Stimulated activated CD4-positive, alpha-beta T cell treated with anti-CD3 and anti-CD28 coated beads, Interleukin-12 subunit alpha, Interleukin-12 subunit beta, amount 100 ng/mL, for 24 hours (primary cell): ENCODE measurements around the gene INHBE.
"Not testable (repeated sequence)": the region's sequence is repeated elsewhere in the genome, so short reads cannot be mapped to it uniquely, and the experiment has no call there.

Experiments used
- DNase-seq, 2 experiments: peaks; one replicate each; pipeline ENCODE4 v3.0.0-alpha.2; 2020; ENCODE audit warnings: low read depth in 2 of 2

Gene INHBE

DNA sequence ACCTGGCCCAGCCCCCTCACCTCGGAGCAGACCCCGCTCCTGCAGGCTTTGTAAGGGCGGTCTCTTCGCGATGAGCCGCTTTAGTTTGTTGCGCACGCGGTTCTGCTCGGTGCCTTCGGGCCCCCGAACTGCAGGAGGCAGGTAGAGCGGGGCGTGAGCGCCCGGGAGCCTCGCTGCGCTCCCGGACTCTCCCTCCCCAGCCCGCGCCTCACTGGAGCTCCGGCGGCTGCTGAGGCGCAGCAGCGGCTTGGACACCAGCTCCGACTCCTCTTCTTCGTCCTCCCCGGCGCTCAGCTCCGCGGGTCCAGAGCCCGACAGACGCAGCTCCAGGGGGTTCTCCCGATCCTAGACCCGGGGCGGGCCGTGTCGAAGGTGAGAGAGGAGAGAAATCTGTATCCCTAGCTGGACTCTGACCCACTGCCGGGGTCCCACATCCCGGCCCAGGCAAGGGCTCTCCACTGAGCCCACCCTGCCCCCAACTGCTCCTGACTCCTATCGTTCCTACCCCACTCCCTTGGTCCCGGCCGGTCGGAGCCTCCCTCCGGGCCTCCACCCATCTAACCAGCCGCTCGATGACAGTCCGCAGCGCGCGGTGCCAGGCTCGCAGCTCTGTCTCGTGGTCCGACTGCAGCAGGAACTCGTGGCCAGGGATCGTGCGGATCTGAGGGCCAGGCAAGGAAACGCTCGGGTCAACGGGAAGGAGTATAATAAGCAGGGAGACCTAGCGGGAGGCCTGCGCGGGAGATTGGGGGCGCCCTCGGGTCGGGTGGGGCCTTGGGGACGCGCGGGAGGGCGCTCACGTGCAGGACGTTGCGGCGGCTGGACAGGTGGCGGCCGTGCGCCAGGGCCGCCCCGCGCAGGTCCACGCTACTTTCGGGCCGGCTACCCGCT lies 20.4 kb downstream of the INHBE start:
- no peak for DNase-seq

DNA sequence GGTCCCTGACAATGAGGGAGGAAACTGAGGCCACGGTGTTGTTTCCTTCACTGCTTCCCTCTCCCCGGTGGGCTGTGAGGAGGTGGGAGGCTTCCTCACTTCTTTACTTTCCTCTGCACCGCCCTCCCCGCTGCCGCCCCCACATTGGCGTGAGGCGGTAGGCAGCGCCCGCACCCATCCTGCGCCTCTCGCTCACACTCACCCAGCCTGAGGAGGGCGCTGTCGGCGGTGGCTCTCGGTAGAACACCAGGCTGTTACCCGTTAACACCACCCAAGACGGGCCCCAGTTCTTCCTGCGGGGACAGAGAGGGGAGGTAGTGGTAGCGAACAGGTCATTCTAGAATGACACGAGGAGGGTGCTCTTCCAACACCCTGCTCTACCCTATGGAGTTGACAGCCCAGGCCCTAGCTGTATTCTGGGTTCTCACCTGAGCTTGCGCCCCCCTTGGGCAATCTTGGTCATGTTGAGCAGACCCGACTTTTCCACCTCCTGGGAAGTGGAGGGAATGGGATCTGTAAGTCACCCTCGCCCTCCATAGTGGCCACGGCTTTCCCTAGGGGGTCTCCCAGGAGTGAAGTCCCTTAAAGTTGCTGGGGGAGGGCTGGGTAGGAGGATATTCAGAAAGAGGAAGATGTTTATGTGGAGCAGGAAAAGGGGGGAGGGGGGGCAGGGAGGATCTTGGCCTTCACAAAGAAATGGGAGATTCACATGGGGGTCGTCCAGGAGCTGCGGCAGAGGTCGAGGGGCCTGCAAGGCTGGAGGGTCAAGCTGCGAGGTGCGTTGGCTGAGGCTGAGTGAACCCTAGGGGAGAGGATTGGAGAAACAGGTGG lies 21.3 kb downstream of the INHBE start:
- peak; percentile 45 to 76 for DNase-seq

DNA sequence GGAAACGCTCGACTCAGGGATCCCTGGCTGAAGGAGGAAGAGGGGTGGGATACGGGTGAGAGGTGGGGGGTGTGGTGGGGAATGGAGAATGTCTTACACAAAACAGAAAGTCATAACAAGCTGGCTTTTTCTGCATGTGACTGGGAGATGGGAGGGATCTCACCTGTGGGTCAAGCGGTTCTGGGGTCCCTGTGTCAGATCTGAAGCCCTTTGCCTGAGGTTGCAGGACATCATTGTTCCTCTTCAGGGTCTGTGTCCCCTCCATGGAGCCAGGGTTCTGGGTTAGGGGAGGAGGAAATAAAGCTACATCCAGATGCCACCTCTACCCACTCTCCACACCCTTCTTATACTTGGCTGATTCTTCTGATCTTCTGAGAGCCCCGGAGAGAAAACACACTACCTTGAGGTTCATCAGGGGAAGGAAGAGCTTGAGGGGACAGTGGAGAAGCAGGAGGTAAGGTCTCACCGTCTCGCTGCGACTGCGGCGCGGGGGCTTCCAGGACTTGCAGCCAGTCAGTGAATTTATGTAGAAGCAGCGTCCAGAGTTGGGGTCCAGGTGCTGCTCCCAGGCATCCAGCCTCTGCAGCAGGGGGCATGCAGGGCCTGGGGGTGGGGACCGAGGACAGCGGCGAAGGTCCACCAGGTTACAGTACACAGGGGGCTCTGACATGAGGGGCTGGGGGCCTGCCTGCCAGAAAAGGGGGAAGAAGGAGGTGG lies 22.0 kb downstream of the INHBE start:
- DNase-seq = no peak

DNA sequence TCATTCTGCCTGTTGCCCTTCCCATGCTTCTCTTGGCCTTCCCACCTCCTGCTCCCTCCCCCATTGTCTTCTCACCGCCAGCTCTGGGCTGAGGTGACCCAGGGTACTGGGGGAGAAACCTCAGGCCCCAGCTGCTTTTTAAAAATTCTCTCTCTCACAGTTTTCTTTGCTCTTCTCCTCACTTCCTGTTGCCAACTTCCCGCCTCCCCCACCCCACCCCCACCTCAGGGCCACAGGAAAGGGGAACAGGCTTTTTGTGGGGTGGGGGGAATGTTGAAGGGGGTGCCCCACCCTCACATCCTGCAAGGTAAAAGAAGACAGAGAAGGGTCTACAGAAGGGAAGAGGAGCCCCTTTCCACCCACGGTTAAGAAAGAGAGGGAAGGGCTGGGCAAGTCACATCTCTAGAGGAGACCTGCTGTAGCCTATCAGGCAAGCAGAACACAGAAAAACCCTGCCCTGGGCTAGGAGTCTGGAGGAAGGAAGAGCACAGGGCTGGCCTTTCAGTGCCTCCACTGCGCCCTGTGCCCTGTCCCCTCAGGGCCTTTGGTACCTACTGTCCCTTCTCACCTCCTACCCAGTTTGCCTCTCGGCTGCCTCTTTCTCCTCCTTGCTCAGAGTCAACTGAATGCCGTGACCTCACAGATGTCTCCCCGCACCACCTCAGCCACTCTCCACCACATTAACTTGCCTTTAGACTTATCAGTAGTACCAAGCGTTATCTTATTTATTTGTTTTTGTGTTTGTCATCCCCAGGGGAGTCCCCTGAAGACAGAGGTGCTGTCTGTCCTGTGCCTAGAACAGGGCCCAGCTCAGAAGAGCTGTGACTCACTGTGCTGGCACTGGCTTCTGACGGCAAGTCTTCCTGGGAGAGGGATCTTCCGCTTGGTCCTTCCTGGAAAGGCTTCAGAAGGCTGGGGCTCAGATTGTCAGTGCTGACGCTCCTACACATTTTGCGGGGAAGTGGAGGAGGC lies 22.9 kb downstream of the INHBE start:
- no peak for DNase-seq

DNA sequence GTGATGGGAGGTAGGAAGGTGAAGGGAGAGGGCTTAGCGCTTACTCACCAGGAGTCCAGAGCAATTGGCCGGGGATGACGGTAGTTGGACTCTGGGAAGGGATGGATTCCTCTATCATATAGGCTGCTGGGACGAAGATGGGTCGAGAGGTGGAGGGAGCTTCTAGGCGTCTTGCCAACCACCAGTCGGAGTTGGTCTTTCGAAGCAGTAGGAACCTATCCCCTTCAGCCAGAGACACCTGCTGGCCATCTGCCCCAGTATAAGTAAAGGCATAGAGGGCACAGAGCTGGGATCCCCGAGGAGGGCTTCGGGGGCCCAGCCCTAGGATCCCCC lies 23.9 kb downstream of the INHBE start:
- DNase-seq = no peak

DNA sequence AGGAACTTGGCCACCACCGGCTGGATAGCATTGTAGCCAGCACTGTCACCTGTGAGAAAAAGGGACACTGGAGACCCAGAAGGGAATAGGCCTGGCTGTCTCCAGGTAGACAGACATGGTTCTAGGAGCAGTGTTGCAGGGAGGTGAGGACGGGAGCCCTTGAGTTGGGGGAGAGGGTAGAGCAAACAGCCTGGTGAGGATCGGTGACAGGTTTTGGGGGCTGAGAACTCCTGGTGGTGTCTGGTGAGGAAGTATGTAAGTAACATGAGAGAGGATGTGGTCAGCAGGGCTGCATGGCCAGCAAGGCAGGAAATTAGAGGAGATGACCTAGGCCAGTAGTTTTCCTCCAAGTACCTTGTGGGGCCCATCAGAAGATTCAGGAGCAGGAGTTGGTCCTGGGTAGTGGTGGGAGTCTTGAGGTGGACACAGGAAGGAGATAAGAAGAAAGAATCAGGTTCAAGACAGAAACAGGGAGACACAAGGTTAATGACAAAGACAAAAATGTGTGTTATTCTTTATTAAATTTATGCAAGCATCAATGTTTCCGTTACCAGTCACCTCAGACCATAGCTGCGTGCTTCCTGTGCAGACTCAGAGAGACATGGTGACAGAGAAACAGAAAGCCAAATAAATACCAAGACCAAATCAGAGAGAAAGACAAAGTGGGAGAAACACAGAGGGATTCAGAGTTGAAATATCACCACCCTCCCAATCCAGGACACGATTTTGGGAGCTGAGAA lies 24.4 kb downstream of the INHBE start, which contains the start of gene ARHGAP9:
Gene ARHGAP9 (minus strand): TSS at position 491 of the 740 bp plus-strand sequence. CDS start 460 bp downstream, at position 31.
- DNase-seq = no peak

DNA sequence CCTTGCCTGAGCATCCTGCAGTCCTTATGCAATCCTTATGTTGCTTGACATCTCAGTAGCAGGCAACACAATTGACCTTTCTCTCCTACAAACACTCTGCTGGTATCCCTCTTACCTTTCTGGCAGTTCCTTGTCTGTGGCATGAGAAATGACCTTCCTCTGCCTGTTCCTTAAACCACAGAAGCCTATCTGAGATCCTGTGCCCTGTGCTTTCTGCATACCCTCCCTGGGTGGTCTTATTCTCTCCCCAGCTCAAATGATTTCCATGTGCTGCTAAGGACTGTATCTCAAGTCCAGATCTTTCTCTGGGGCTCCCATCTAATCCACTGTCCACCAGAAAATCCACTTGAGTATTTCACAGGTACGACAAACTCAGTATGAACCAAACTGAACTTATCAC lies 26.6 kb downstream of the INHBE start:
- no peak for DNase-seq

DNA sequence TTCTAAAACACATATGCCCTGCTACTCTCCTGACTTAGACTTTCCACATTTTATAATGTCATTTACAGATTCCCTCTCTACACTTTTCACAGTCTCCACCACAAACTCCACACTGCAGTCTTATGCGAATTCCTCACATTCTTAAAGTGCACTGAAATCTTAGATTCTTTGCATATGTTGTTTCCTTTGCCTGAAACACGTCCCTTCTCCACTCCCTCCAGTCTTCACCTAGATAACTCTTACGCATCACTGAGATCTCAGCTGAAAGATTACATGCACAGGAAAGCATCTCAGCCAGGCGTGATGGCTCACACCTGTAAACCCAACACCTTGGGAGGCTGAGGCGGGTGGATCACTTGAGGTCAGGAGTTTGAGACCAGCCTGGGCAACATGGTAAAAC lies 28.4 kb downstream of the INHBE start:
- DNase-seq = no peak

DNA sequence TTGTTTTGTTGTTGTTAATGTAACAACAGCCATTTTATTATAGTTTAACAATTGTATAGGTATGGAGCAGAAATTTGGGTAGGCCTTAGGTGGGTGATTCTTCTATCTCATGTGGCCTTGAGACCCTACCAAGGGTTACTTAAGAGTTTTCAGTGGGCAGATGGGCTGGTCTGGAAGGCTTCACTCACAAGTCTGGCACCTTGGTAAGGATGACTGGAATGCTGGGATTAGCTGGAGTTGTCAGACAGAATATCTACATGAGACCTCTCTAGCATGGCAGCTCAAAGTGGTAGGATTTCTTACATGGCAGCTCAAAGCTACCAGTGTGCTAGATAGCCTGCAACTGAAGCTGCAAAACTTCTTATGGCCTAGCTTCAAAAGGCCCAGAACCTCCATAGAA lies 30.6 kb downstream of the INHBE start:
- no peak for DNase-seq

DNA sequence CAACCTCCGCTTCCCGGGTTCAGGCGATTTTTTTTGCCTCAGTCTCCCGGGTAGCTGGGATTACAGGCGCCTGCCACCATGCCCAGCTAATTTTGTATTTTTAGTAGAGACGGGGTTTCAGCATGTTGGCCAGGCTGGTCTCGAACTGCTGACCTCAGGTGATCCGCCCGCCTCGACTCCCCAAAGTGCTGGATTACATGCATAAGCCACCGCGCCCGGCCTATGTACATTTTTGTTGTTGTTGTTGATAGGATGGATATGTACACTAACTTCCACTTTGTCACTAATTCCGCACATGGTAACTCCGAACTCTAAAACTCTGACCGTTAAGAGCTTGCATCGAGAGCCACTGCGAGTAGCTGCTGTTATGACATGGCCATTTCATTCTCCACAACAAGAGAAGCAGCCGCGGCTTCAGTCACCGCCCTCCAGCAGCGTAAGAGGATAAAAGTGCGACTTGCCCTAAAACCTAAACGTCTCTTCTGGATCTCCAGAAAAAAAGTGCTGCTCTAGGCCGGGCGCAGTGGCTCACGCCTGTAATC lies 32.0 kb downstream of the INHBE start:
- DNase-seq = no peak

DNA sequence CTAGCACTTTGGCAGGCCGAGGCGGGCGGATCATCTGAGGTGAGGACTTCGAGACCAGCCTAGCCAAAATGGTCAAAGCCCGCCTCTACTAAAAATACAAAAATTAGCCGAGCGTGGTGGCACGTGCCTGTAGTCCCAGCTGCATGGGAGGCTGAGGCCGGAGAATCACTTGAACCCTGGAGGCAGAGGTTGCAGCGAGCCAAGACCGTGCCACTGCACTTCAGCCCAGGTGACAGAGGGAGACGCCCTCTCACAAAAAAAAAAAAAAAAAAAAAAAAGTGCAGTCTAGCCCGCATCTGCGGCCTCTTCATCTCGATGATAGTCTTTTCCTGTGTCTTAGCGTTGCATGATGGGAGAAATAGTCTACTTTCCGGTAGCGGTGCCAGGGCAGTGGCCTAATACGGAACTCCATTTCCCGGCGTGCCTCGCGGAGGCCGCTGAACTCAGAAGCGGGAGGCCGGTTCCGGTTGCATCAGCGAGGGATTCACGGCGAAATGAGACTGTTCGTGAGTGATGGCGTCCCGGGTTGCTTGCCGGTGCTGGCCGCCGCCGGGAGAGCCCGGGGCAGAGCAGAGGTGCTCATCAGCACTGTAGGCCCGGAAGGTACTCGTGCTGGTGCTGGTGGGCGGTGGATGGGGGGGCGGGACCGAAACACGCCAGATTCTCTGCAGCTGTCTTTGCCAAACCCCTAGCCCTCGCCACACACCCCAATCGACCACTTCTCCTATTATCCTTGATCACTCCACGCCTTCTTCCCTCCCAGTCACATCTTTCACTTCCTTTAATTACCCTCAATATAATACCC lies 32.7 kb downstream of the INHBE start, which contains the start of gene MARS1:
Gene MARS1 (plus strand): TSS at position 472 of the 805 bp plus-strand sequence. CDS start 23 bp downstream, at position 495.
- DNase-seq = peak; percentile 84 to 85

DNA sequence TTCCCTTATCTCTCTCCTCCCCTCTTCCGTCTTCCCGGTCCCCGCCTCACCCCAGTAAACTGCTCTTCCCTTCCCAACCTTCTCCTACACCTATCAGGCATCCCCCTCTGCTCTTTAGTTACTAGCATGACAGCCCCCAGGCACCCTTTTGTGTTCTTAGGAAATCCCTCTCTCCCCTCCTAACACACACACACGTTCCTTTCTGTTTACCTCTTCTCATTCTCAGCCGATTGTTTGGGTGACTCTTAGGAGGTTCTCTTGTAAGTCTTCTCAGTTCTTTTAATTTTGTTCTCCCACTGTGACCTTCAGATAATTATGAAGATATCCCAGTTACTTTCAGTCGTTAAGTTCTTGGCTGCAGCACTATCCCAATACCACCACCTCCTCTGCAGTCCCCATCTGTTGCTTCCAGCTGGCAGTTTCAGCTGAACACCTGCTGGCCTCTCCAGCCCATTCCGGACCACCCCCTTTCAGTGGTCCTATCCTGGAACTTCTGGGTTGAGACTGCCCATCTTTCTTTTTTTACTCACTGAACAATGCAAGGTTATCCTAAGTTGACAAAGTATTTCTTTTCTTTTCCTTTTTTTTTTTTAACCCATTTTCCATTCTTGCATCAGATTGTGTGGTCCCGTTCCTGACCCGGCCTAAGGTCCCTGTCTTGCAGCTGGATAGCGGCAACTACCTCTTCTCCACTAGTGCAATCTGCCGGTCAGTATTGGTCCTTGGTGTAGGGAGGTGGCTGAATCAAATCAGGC lies 33.5 kb downstream of the INHBE start:
- no peak for DNase-seq

DNA sequence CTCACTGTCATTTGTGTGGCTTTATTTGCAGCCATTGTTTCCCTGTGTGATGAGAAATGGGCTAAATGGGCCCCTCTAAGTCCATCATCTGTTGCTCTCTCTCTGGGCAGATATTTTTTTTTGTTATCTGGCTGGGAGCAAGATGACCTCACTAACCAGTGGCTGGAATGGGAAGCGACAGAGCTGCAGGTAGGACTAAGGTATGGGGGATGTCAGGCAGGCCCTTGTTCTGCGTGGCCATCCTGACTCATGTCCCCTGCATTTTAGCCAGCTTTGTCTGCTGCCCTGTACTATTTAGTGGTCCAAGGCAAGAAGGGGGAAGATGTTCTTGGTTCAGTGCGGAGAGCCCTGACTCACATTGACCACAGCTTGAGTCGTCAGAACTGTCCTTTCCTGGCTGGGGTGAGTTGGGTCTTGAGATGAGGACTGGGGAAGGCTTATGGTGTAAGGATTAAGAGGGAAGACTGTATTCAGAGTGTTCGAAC lies 34.1 kb downstream of the INHBE start:
- DNase-seq = no peak

DNA sequence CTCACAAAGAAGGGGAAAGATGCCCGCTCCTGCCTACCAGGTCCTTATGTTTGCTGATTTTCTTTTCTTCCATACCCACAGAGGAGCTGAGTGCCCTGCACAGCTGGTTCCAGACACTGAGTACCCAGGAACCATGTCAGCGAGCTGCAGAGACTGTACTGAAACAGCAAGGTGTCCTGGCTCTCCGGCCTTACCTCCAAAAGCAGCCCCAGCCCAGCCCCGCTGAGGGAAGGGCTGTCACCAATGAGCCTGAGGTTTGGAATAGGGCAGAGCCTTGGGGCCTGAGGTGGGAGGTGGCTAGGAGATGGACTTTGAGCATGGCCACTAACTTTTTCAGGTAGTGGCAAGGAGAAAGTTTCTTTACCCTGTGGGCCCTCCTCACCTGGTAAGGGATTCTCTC lies 35.0 kb downstream of the INHBE start:
- DNase-seq = no peak

DNA sequence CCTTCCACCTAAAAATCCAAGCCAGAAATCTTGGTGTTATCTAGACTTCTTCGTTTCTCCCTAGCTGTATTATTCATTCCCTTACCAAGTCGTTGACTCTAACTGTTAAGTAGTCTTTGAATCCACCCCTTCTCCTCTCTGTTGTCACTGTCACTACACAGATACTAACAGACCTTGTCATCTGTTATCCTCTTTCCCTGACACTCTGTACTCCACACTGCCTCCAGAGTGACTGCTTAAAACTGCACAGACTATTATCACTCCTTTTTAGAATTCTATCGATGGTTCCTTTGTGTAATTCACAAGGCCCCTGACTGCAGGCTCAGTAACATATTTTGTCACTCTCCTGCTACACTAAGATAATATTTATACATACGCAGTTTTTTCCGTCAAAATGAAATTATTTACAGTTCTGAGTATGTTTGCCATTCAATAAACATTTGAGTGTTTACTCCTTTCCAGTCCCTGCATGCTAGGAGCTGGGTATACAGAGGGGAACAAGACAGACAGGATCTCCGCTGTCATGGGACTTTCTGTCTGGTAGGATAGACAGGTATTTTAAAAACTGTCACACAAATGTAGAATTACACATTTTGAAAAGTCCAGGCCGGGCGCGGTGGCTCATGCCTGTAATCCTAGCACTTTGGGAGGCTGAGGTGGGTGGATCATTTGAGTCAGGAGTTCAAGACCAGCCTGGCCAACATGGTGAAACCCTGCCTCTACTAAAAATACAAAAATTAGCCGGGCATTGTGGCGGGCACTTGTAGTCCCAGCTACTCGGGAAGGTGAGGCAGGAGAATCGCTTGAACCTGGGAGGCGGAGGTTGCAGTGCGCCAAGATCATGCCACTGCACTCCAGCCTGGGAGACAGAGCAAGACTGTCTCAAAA lies 36.5 kb downstream of the INHBE start:
- no peak for DNase-seq

DNA sequence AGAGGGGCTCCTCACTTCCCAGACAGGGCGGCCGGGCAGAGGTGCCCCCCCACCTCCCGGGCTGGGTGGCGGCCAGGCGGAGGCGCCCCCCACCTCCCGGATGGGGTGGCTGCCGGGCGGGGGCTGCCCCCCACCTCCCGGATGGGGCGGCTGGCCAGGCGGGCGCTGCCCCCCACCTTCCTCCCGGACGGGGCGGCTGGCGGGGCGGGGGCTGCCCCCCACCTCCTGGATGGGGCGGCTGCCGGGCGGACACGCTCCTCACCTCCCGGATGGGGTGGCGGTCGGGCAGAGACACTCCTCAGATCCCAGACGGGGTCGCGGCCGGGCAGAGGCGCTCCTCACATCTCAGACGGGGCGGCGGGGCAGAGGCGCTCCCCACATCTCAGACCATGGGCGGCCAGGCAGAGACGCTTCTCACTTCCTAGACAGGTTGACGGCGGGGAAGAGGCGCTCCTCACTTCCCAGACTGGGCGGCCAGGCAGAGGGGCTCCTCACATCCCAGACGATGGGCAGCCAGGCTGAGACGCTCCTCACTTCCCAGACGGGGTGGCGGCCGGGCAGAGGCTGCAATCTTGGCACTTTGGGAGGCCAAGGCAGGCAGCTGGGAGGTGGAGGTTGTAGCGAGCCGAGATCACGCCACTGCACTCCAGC lies 40.1 kb downstream of the INHBE start:
- DNase-seq = not testable (repeated sequence)

DNA sequence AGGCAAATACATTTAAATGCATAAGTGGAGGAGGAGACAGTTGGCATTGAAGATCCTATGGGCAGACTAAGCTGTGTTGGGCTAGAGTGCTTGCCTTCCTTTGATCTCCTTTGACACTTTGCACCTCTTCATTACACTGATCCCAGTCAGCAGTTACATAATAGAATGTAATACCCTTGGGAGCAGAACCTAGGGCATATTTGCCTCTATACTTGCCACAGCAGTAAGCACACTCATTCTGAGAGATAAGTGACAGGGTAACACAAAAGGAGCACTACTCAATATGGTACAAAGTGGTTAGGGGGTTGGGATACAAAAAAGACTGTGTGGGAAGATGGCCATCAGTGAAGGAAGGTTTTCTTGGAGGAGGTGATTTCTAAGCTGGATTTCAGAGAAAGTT lies 41.7 kb downstream of the INHBE start:
- DNase-seq = no peak
